B cell (primary cell): Measurements from ENCODE around the gene MID1. TPM values are rescaled to one million over a fixed set of nuclear protein-coding genes. Genes with fewer than 3 reads are reported as not detected.

Experiments
- ATAC-seq: fragments of 200-7000 bp; cut with Tn5 transposase; one replicate; pipeline ENCODE4 v1.10.0; 2021; ENCODE audit warnings: low read depth, mild to moderate bottlenecking, moderate number of reproducible peaks, moderate library complexity
- CTCF ChIA-PET: fragments of 350-600 bp; sonication (Branson Sonifier 250); formaldehyde crosslinking; loops from one replicate; lab custom pipeline; 2021; ENCODE audit warnings: antibody characterized with exemption, inconsistent platforms; lab: Charles Lee
- POLR2A ChIA-PET: fragments of 350-600 bp; sonication (Branson Sonifier 250); formaldehyde crosslinking; loops from one replicate; lab custom pipeline; 2021; ENCODE audit warnings: antibody characterized with exemption; lab: Charles Lee
- DNase-seq: peaks from one replicate; pipeline ENCODE4 v3.0.0; 2013
- H2AFZ ChIP-seq: 2 replicates; pipeline ENCODE4 v1.6.1; 2012; ENCODE audit warnings: mild to moderate bottlenecking, low read depth, low read length; ENCODE audit not compliant: insufficient read depth, poor library complexity, severe bottlenecking
- H3K27ac ChIP-seq, 2 donors: 1 replicate in 1 of 2; 2 replicates in 1 of 2; pipeline ENCODE4 v1.5.1; 2012 to 2013; ENCODE audit warnings: low read length in 2 of 2, mild to moderate bottlenecking in 2 of 2, moderate library complexity in 1 of 2
- H3K27me3 ChIP-seq, 4 experiments: fragments of 200-600 bp in 1 of 4; sonication (generic) in 1 of 4; replicated peaks in 1 of 4; 1 replicate in 2 of 4; 2 replicates in 2 of 4; pipeline versions ENCODE4 v1.6.1 to v1.7.0; 2013 to 2016; ENCODE audit warnings: low read length in 3 of 4, mild to moderate bottlenecking in 2 of 4, mixed read lengths in 1 of 4, moderate library complexity in 1 of 4; ENCODE audit not compliant: insufficient read depth in 4 of 4, control insufficient read depth in 3 of 4; ENCODE audit errors: control extremely low read depth in 1 of 4
- H3K36me3 ChIP-seq, 2 experiments: replicated peaks in 1 of 2; 1 replicate in 1 of 2; 2 replicates in 1 of 2; pipeline versions ENCODE4 v1.6.1 to v1.7.1; 2013; ENCODE audit warnings: low read length in 1 of 2; ENCODE audit not compliant: insufficient read depth in 2 of 2, control insufficient read depth in 1 of 2; ENCODE audit errors: control extremely low read depth in 1 of 2, extremely low read depth in 1 of 2
- H3K4me1 ChIP-seq, 2 donors: fragments of 200-600 bp in 1 of 2; sonication (generic) in 1 of 2; 1 replicate in 1 of 2; 2 replicates in 1 of 2; pipeline versions ENCODE4 v1.5.1 to v1.6.1; 2013 to 2017; ENCODE audit warnings: low read length in 2 of 2; ENCODE audit not compliant: control insufficient read depth in 2 of 2, insufficient read depth in 2 of 2
- H3K4me2 ChIP-seq: replicated peaks from 2 replicates; pipeline ENCODE3; 2012; ENCODE audit warnings: mild to moderate bottlenecking, low read depth, low read length; ENCODE audit not compliant: poor library complexity, severe bottlenecking
- H3K4me3 ChIP-seq, 5 experiments: fragments of 200-600 bp in 1 of 5; sonication (generic) in 1 of 5; 1 replicate in 3 of 5; 2 replicates in 2 of 5; pipeline versions ENCODE4 v1.5.1 to v1.7.0; 2011 to 2016; ENCODE audit warnings: low read length in 4 of 5, mild to moderate bottlenecking in 4 of 5, low read depth in 2 of 5, control low read depth in 1 of 5, moderate library complexity in 1 of 5; ENCODE audit not compliant: insufficient read depth in 1 of 5; ENCODE audit errors: control extremely low read depth in 1 of 5, extremely low read depth in 1 of 5
- H3K79me2 ChIP-seq: fragments of 200-600 bp; sonication (generic); one replicate; pipeline ENCODE4 v1.6.0; 2016; ENCODE audit warnings: low read length; ENCODE audit not compliant: control insufficient read depth, insufficient read depth
- H3K9ac ChIP-seq: fragments of 200-600 bp; sonication (generic); 2 replicates; pipeline ENCODE4 v1.6.1; 2017; ENCODE audit warnings: mild to moderate bottlenecking, low read length, moderate library complexity
- H3K9me3 ChIP-seq, 3 donors: one replicate each; pipeline versions ENCODE4 v1.6.1 to v1.7.1; 2013; ENCODE audit warnings: low read length in 2 of 3; ENCODE audit not compliant: control insufficient read depth in 2 of 3, insufficient read depth in 1 of 3; ENCODE audit errors: control extremely low read depth in 1 of 3
- H4K20me1 ChIP-seq: 2 replicates; pipeline ENCODE4 v1.6.0; 2012; ENCODE audit warnings: mild to moderate bottlenecking, low read length; ENCODE audit not compliant: insufficient read depth, control insufficient read depth, poor library complexity, severe bottlenecking
- H3K27ac Mint-ChIP-seq: one replicate; pipeline ENCODE4 v1.8.0; 2021; ENCODE audit warnings: mixed read lengths
- H3K27me3 Mint-ChIP-seq: one replicate; pipeline ENCODE4 v1.8.0; 2021; ENCODE audit warnings: mixed read lengths
- H3K4me1 Mint-ChIP-seq: one replicate; pipeline ENCODE4 v1.8.0; 2021; ENCODE audit warnings: mixed read lengths
- H3K4me3 Mint-ChIP-seq: one replicate; pipeline ENCODE4 v1.8.0; 2021; ENCODE audit warnings: mixed read lengths
- H3K9me3 Mint-ChIP-seq: one replicate; pipeline ENCODE4 v1.8.0; 2022; ENCODE audit warnings: mixed read lengths; ENCODE audit not compliant: insufficient read depth
- EZH2 ChIP-seq: IDR thresholded peaks from 2 replicates; pipeline ENCODE4 v1.6.1; 2012; ENCODE audit warnings: borderline replicate concordance, low read depth, mild to moderate bottlenecking, moderate library complexity, low read length; ENCODE audit not compliant: insufficient read depth, poor library complexity, severe bottlenecking
- WGBS: methylation state at CpG from one replicate; pipeline ENCODE4 v1.1.5; 2013; ENCODE audit warnings: missing lambda C conversion rate; ENCODE audit not compliant: insufficient coverage; 5-methylcytosine and 5-hydroxymethylcytosine counted together
- intact Hi-C: fragments of 100-400 bp; cut with micrococcal nuclease; formaldehyde crosslinking; loops from one replicate; pipeline ENCODE4 v1.10.0; 2022
- polyA plus RNA-seq: library from polyadenylated mRNA; depleted of rRNA; stranded (reverse); fragments of >200 nt; gene quantifications from 2 replicates; pipeline ENCODE4 v1.2.3, GENCODE V29; 2012
- total RNA-seq, 2 donors: library from RNA; stranded (reverse); fragments of 120-200 nt in 1 of 2; gene quantifications; 1 replicate in 1 of 2; 2 replicates in 1 of 2; pipeline versions ENCODE4 v1.2.3 to v1.2.4, GENCODE V29; 2013 to 2022
- TF ChIP-seq, protein P1 (sequence below): fragments of 200-600 bp; IDR thresholded peaks from one replicate; pipeline ENCODE4 v1.8.0; 2022; ENCODE audit warnings: antibody characterized with exemption, mild to moderate bottlenecking

Gene MID1
- total and polyA plus RNA-seq, 2 donors (not counting 1 experiment from before 2014, with no cell fraction given), result 0.15 to 0.44 TPM

- no peak for DNase-seq
- Histone ChIP-seq H3K4me1 (peaks cover 5 to 7% of the 10 kb centered on the region in 2 donors), H3K9ac (no peak overlapping the region), H4K20me1 (no peaks in the 10 kb centered on the region), H3K36me3 (no peaks in the 10 kb centered on the region), H2AFZ (no peak overlapping the region), H3K27ac (no peak overlapping the region), H3K4me3 (no peak overlapping the region), H3K27me3 (no peaks in the 10 kb centered on the region), H3K9me3 (no peaks in the 10 kb centered on the region), H3K79me2 (no peaks in the 10 kb centered on the region), H3K4me2 (no peak overlapping the region)
- intact Hi-C loops, result no loop called here
- POLR2A ChIA-PET, result no interaction called here
- WGBS, result 100% methylated on average over 1 of the region's 3 CpGs
- no peak overlapping the region for H3K4me3 Mint-ChIP-seq
- no peak for TF ChIP-seq EZH2
- TF ChIP-seq, protein P1, sequence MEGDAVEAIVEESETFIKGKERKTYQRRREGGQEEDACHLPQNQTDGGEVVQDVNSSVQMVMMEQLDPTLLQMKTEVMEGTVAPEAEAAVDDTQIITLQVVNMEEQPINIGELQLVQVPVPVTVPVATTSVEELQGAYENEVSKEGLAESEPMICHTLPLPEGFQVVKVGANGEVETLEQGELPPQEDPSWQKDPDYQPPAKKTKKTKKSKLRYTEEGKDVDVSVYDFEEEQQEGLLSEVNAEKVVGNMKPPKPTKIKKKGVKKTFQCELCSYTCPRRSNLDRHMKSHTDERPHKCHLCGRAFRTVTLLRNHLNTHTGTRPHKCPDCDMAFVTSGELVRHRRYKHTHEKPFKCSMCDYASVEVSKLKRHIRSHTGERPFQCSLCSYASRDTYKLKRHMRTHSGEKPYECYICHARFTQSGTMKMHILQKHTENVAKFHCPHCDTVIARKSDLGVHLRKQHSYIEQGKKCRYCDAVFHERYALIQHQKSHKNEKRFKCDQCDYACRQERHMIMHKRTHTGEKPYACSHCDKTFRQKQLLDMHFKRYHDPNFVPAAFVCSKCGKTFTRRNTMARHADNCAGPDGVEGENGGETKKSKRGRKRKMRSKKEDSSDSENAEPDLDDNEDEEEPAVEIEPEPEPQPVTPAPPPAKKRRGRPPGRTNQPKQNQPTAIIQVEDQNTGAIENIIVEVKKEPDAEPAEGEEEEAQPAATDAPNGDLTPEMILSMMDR, result no peak
- no peak for ATAC-seq
- H3K27ac Mint-ChIP-seq, result no peak overlapping the region
- H3K27me3 Mint-ChIP-seq, result no peaks in the 10 kb centered on the region
- H3K4me1 Mint-ChIP-seq, result peaks cover 10% of the 10 kb centered on the region
- CTCF ChIA-PET, result no interaction called here
- H3K9me3 Mint-ChIP-seq, result no peaks in the 10 kb centered on the region
These were observed 142.9 kb downstream of the MID1 start for GRCh38 chrX:10477525-10477924.

DNA sequence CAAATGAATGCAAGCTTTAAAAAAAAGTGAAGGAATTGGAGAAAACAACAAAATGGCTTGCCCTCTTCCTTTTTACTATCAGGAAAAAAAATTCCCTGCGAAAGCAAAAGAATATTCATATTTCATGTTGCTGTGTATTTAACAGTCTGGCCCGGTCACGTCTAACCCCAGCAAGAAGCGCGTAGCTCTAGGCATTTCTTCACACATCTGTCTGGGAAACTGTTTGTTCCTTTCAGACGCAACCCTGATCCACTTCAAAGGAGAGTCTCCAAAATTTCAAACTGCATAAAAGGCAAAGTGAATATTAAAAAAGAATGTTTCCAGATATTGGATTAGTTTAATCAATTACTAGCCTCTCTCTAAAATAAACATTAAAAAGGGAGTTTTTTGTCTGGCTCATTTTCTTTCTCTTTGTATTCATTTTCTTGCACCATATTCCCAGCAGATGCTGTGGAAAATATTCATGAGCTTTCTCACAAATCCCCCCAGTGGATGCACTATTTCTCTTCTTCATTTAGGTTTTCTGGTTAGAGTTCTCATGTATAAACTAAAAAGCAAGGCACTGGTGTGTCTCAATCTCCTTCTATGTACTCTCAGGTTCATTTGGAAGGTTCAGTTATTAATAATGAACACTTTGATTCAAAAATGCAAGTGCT, 145.3 kb downstream of the MID1 start:
- H3K9ac ChIP-seq, result no peak overlapping the region
- intact Hi-C loops, result no loop called here
- H3K9me3 ChIP-seq, result no peaks in the 10 kb centered on the region
- H3K4me1 Mint-ChIP-seq, result no peaks in the 10 kb centered on the region
- CTCF ChIA-PET, result no interaction called here
- H3K4me1 ChIP-seq, result no peaks in the 10 kb centered on the region
- no peak overlapping the region for H2AFZ ChIP-seq
- no peaks in the 10 kb centered on the region for H3K36me3 ChIP-seq
- DNase-seq, result no peak
- no peaks in the 10 kb centered on the region for H3K27me3 Mint-ChIP-seq
- no peaks in the 10 kb centered on the region for H3K79me2 ChIP-seq
- no peak overlapping the region for H3K4me3 Mint-ChIP-seq
- POLR2A ChIA-PET, result no interaction called here
- no CpG with 5 or more reads among the region's 6 CpGs for WGBS
- TF ChIP-seq, protein P1, result no peak
- TF ChIP-seq EZH2, result no peak
- no peaks in the 10 kb centered on the region for H3K27me3 ChIP-seq
- no peak overlapping the region for H3K4me3 ChIP-seq
- H3K9me3 Mint-ChIP-seq, result no peaks in the 10 kb centered on the region
- H4K20me1 ChIP-seq, result no peaks in the 10 kb centered on the region
- ATAC-seq, result no peak
- no peak overlapping the region for H3K27ac Mint-ChIP-seq
- H3K27ac ChIP-seq, result no peak overlapping the region
- H3K4me2 ChIP-seq, result no peak overlapping the region
